Right atrium auricular region (tissue), 2 donors: ENCODE results near the gene ZIM2. TPM values are rescaled to one million over a fixed set of nuclear protein-coding genes. Genes with fewer than 3 reads are reported as not detected.

Experiments
- DNase-seq: peaks from one replicate; pipeline ENCODE4 v3.0.0-alpha.2; 2019; ENCODE audit warnings: low spot score
- H3K27ac ChIP-seq, 2 donors: fragments of 200-600 bp; sonication (generic); 1 replicate in 1 of 2; 2 replicates in 1 of 2; pipeline ENCODE4 v1.5.1; 2016 to 2019
- H3K27me3 ChIP-seq, 2 donors: fragments of 200-600 bp; sonication (generic); one replicate each; pipeline versions ENCODE4 v1.5.1 to v1.6.0; 2017 to 2019
- H3K36me3 ChIP-seq: fragments of 200-600 bp; sonication (generic); one replicate; pipeline ENCODE4 v1.5.1; 2016
- H3K4me1 ChIP-seq, 2 donors: fragments of 200-600 bp; sonication (generic); one replicate each; pipeline versions ENCODE4 v1.5.1 to v1.6.0; 2017 to 2019
- H3K4me3 ChIP-seq, 2 donors: fragments of 200-600 bp; sonication (generic); 1 replicate in 1 of 2; 2 replicates in 1 of 2; pipeline ENCODE4 v1.5.1; 2017 to 2019; ENCODE audit warnings: mild to moderate bottlenecking in 1 of 2, moderate library complexity in 1 of 2
- H3K9me3 ChIP-seq, 2 donors: fragments of 200-600 bp; sonication (generic); one replicate each; pipeline ENCODE4 v1.5.1; 2019
- total RNA-seq, 2 donors: library from RNA; depleted of rRNA; stranded (reverse); fragments of >200 nt; gene quantifications; one replicate each; pipeline ENCODE4 v1.1.0, GENCODE V29; 2016
- TF ChIP-seq, protein P1 (sequence below), 2 donors: fragments of 200-600 bp; sonication (generic); IDR thresholded peaks; one replicate each; pipeline ENCODE4 v1.5.1; 2019; ENCODE audit warnings: antibody characterized with exemption in 2 of 2

The ZIM2 gene
- total RNA-seq, 2 donors from 2014 or later, result not detected

DNA sequence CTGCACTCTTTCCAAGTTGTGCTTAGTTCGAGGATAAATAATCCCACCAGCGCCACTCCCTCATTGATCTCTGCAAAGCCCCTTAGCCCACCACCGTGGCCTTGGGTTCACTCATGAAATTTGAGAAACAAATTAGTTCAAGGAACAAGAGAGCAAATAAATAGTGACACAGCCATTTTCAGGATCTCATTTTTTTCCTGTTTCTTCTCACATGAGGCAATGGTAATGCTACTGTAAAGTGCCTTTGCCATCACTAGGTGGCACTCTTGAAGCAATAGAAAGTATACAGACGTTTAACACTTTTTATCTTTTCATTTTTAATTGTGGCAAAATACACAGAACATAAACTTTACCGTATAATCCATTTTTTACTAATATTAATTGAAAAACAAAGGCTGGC, 92.1 kb downstream of the ZIM2 start:
- Histone ChIP-seq H3K4me3 (no peak overlapping the region), H3K9me3 (no peaks in the 10 kb centered on the region), H3K36me3 (no peaks in the 10 kb centered on the region), H3K4me1 (no peaks in the 10 kb centered on the region), H3K27me3 (no peaks in the 10 kb centered on the region), H3K27ac (no peak overlapping the region)
- DNase-seq, result no peak
- TF ChIP-seq, protein P1, sequence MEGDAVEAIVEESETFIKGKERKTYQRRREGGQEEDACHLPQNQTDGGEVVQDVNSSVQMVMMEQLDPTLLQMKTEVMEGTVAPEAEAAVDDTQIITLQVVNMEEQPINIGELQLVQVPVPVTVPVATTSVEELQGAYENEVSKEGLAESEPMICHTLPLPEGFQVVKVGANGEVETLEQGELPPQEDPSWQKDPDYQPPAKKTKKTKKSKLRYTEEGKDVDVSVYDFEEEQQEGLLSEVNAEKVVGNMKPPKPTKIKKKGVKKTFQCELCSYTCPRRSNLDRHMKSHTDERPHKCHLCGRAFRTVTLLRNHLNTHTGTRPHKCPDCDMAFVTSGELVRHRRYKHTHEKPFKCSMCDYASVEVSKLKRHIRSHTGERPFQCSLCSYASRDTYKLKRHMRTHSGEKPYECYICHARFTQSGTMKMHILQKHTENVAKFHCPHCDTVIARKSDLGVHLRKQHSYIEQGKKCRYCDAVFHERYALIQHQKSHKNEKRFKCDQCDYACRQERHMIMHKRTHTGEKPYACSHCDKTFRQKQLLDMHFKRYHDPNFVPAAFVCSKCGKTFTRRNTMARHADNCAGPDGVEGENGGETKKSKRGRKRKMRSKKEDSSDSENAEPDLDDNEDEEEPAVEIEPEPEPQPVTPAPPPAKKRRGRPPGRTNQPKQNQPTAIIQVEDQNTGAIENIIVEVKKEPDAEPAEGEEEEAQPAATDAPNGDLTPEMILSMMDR (IDR thresholded peaks at IDR 0.05), result peak; percentile 26 to 64

DNA sequence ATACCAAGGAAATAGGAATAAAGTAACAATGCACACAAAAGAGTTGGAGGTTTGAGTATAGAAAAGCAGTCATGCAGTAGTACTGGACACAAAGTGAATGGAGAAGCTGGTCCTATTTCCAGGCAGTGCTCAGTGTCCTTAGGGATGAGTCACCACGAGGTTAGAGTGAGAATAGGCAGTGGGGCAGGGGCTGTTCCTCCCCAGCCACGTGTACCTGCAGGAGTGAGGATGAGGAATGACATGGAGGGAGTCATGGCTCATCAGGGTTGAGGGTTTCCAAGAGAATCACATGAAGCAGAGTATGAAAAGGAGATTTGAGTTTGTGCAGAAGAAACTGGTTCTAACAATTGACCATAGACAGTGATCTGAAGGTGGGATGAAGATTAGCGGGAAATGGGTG, 94.2 kb downstream of the ZIM2 start:
- TF ChIP-seq, protein P1 (IDR thresholded peaks at IDR 0.05), result no peak
- Histone ChIP-seq H3K27me3 (no peaks in the 10 kb centered on the region), H3K27ac (no peak overlapping the region), H3K9me3 (no peaks in the 10 kb centered on the region), H3K36me3 (no peaks in the 10 kb centered on the region), H3K4me1 (no peaks in the 10 kb centered on the region), H3K4me3 (no peak overlapping the region)
- no peak for DNase-seq

DNA sequence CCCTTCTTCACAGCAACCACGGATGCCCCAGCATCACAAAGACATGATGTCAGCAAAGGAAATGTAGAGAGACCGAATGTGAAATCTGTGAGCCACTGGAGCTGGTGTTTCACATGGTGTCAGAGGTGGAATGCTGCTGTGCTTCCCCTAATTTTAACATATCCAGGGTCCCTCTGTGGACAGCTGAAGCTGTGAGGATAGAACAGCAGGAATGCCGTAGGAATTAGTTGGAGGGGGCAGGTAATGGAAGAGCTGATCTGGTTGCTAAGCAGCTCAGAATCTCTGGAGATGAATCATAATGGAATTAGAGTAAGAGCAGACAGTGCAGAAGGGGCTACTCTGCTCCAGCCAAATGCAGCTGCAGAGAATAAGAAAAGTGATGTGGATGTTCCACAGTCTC, 100.0 kb downstream of the ZIM2 start:
- H3K27ac ChIP-seq, result no peak overlapping the region

DNA sequence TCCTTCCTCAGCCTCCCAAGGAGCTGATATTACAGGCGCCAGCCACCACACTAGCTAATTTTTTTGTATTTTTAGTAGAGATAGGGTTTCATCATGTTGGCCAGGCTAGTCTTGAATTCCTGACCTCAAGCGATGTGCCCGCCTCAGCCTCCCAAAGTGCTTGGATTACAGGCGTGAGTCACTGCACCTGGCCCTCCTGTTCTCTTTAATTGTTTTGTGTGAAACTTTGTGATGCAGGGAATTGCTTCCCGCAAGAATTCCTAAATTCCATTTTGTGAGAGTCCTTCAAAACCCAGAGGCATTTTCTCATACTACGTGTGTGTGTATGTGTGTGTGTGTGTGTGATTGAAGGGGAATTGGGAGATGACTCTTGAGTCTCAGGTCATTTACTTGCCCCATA, 104.0 kb downstream of the ZIM2 start:
- H3K4me3 ChIP-seq, result no peak overlapping the region
- no peaks in the 10 kb centered on the region for H3K27me3 ChIP-seq
- H3K36me3 ChIP-seq, result no peaks in the 10 kb centered on the region
- no peak for DNase-seq
- H3K27ac ChIP-seq, result no peak overlapping the region
- no peaks in the 10 kb centered on the region for H3K4me1 ChIP-seq
- TF ChIP-seq, protein P1 (IDR thresholded peaks at IDR 0.05), result no peak
- no peaks in the 10 kb centered on the region for H3K9me3 ChIP-seq

More for the DNA sequence above, 100.0 kb downstream of the ZIM2 start:
- TF ChIP-seq, protein P1 (IDR thresholded peaks at IDR 0.05), result no peak
- Histone ChIP-seq H3K4me3 (no peak overlapping the region), H3K4me1 (no peaks in the 10 kb centered on the region), H3K27me3 (no peaks in the 10 kb centered on the region), H3K36me3 (no peaks in the 10 kb centered on the region), H3K9me3 (no peaks in the 10 kb centered on the region)
- no peak for DNase-seq

DNA sequence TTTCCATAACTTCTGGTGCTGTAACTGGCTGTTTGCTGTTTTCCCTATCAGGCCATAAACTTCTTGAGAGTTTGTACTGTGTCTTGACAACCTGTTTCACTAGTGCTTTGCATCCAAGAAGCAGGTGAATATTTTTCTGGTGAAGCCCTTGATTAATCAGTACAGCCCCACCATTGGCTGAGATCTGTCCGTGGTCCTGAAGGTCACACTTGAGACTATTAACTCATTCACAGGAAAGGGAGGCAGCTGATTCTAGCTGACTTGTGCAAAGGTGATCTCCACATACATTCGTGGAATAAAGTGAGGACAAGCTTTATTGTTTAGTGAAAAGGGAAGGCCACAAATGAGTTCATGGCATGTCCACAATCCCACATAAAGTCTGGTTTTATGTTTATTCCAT, 107.5 kb downstream of the ZIM2 start:
- TF ChIP-seq, protein P1 (IDR thresholded peaks at IDR 0.05), result no peak
- no peak overlapping the region for H3K27ac ChIP-seq
- H3K9me3 ChIP-seq, result no peaks in the 10 kb centered on the region
- H3K4me3 ChIP-seq, result no peak overlapping the region
- no peaks in the 10 kb centered on the region for H3K27me3 ChIP-seq
- no peaks in the 10 kb centered on the region for H3K4me1 ChIP-seq
- no peaks in the 10 kb centered on the region for H3K36me3 ChIP-seq
- no peak for DNase-seq

DNA sequence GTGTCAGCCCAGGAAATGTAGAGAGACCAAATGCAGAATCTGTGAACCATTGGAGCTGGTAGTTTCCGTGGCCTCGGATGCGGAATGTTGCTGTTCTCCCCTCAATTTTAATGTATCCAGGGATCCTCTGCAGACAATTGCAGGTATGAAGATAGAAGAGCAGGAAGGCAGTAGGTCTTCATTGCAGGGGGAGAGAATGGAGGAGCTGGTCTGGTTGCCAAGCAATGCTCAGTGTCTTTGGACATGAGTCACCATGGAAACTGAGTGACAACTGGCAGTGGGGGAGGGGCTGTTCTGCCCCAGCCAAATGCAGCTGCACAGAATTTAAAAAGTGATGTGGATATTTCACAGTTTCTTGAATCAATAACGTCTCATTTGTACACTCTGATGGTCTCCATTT, 112.8 kb downstream of the ZIM2 start:
- H3K36me3 ChIP-seq, result no peaks in the 10 kb centered on the region
- no peaks in the 10 kb centered on the region for H3K9me3 ChIP-seq
- no peaks in the 10 kb centered on the region for H3K27me3 ChIP-seq
- no peak for DNase-seq
- H3K27ac ChIP-seq, result no peak overlapping the region
- no peak overlapping the region for H3K4me3 ChIP-seq
- no peaks in the 10 kb centered on the region for H3K4me1 ChIP-seq
- TF ChIP-seq, protein P1 (IDR thresholded peaks at IDR 0.05), result no peak
